WERI-Rb-1 (cell line): ENCODE measurements around the gene UBE2A.

ENCODE experiments used
- DNase-seq: peaks from one replicate; pipeline ENCODE4 v3.0.0-alpha.2; 2020
- H3K27ac ChIP-seq: fragments of 250-450 bp; sonication (Bioruptor Pico); 2 replicates; pipeline ENCODE4 v1.5.1; 2020; ENCODE audit warnings: mild to moderate bottlenecking, moderate library complexity
- H3K27me3 ChIP-seq: fragments of 250-450 bp; sonication (Bioruptor Pico); 2 replicates; pipeline ENCODE4 v1.5.1; 2021; ENCODE audit warnings: mild to moderate bottlenecking, low read depth, moderate library complexity; ENCODE audit not compliant: insufficient read depth, severe bottlenecking
- H3K36me3 ChIP-seq: fragments of 250-450 bp; sonication (Bioruptor Pico); 2 replicates; pipeline ENCODE4 v1.5.1; 2020; ENCODE audit warnings: mild to moderate bottlenecking, moderate library complexity
- H3K4me3 ChIP-seq: 2 replicates; pipeline ENCODE4 v1.5.1; 2011; ENCODE audit warnings: low read depth, mild to moderate bottlenecking, control low read depth, low read length
- H3K9me3 ChIP-seq: fragments of 250-450 bp; sonication (Bioruptor Pico); 2 replicates; pipeline ENCODE4 v1.5.1; 2021; ENCODE audit warnings: mild to moderate bottlenecking, moderate library complexity; ENCODE audit not compliant: severe bottlenecking
- TF ChIP-seq, protein P1 (sequence below): IDR thresholded peaks from 2 replicates; pipeline ENCODE4 v1.5.1; 2011; ENCODE audit warnings: low read depth, mild to moderate bottlenecking, control low read depth, inconsistent platforms, low read length

UBE2A gene

DNA sequence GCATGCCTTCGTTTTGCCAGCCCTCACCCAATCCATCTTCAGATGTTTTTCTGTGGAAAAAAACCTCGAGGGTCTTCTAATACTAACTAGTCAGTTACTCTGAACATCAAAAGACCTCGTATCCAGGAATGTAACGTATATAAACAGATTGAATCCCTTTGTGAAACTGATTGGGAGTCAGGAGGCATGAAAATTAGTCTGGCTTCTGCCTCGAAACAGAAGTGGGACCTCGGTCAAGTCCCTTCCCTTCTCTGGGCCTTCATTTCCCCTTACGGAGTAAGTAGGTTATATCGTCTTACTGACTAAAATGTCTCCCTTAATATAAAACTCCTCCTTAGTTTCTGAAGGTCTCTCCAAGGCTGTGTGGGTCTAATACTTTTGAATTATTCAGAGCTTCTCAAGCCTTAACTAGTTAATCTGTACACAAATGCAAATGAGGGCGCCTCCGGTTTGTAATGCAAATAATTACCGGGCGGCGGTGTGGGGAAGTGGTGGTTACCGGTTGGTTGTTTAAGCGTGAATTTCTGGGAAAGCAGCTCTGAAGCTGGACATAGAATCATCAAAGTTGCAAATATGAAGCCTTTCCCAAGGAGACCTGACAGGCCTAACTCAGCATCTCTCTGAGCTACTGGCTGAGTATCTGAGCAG, 43.3 kb downstream of the UBE2A start:
- TF ChIP-seq, protein P1, sequence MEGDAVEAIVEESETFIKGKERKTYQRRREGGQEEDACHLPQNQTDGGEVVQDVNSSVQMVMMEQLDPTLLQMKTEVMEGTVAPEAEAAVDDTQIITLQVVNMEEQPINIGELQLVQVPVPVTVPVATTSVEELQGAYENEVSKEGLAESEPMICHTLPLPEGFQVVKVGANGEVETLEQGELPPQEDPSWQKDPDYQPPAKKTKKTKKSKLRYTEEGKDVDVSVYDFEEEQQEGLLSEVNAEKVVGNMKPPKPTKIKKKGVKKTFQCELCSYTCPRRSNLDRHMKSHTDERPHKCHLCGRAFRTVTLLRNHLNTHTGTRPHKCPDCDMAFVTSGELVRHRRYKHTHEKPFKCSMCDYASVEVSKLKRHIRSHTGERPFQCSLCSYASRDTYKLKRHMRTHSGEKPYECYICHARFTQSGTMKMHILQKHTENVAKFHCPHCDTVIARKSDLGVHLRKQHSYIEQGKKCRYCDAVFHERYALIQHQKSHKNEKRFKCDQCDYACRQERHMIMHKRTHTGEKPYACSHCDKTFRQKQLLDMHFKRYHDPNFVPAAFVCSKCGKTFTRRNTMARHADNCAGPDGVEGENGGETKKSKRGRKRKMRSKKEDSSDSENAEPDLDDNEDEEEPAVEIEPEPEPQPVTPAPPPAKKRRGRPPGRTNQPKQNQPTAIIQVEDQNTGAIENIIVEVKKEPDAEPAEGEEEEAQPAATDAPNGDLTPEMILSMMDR: no peak

DNA sequence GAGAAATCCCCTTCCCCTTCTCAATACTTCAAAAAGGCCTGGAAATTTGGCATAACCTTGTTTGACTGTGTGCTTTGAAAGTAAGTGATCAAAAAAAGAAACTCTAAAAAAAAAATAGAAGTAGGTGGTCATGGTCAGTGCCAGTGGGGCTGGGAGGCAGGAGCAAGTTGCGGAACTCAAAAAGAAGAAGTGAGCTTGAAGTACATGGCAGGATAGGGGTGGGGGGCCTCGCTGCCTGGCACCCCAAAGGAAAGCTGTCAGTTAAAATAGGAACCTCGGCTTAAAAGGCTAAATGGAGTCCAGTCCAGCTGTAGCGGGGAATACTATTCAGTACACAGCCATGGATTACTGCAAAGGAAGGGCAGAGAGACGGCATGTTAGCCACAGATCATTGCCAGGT, 44.1 kb downstream of the UBE2A start:
- no peaks in the 10 kb centered on the region for H3K36me3 ChIP-seq
- DNase-seq: no peak
- H3K27me3 ChIP-seq: peaks cover 9% of the 10 kb centered on the region
- no peak overlapping the region for H3K27ac ChIP-seq
- TF ChIP-seq, protein P1: no peak
- no peaks in the 10 kb centered on the region for H3K9me3 ChIP-seq
- H3K4me3 ChIP-seq: no peak overlapping the region

More for the DNA sequence above, 43.3 kb downstream of the UBE2A start:
- Histone ChIP-seq H3K4me3 (no peak overlapping the region), H3K27me3 (peaks cover 8% of the 10 kb centered on the region), H3K36me3 (no peaks in the 10 kb centered on the region), H3K9me3 (no peaks in the 10 kb centered on the region), H3K27ac (no peak overlapping the region)
- no peak for DNase-seq

DNA sequence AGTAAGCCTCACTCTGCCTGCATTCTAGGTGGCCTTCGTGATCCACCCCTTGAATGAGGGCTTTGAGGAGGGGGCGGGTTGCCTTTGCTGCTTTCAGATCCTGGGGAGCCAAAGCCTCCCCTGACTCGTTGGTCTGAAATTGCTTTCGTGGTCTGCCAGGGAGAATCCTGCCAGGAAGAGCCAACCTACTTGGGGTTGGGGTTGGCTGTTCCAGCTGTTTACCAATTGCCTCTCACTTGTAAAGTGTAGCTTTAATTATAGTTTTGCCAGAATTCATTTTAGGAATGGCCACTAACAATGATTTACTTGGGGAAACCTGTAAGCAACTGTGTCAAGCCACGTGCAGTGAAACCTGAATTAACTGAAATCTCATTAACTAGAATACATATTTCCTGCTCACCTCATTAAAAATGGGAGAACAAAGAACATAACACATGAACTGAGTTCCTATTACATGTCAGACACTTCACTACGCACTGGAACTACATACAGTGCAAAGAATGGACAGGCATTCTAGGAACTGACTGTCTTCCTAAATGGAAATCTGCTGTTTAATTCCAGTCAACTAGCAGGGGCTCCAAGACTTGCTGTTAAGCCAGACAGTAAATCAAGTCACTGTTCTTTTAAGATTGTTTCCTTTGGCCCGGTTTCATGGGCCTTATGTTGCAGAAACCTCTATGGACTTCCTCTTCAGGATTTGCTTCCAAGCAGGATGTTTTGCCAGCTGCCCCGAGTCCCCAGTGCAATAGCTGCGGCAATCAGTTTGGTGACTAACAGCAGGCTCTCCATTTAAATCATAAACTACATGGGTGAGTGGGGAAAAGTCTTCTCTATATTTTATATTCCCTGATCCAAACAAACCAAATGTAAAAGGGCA, 48.2 kb downstream of the UBE2A start:
- TF ChIP-seq, protein P1: no peak
- Histone ChIP-seq H3K27ac (no peak overlapping the region), H3K9me3 (no peaks in the 10 kb centered on the region), H3K36me3 (no peaks in the 10 kb centered on the region), H3K27me3 (peaks cover 9% of the 10 kb centered on the region), H3K4me3 (no peak overlapping the region)
- no peak for DNase-seq

DNA sequence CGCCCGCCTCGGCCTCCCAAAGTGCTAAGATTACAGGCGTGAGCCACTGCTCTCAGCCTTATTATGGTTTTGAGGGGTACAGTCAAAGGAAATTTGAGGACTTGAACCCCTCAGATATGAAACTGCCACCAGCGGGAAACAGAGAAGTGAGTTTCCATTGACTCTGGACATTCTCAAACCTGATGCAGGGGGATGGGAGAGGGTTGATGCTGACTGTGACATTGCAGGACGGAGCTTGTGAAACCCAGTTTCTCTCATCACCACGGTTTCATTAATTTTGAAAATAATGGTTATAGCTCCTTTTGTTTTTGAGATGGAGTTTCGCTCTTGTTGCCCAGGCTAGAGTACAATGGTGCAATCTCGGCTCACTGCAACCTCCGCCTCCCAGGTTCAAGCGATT, 50.1 kb downstream of the UBE2A start:
- TF ChIP-seq, protein P1: no peak

DNA sequence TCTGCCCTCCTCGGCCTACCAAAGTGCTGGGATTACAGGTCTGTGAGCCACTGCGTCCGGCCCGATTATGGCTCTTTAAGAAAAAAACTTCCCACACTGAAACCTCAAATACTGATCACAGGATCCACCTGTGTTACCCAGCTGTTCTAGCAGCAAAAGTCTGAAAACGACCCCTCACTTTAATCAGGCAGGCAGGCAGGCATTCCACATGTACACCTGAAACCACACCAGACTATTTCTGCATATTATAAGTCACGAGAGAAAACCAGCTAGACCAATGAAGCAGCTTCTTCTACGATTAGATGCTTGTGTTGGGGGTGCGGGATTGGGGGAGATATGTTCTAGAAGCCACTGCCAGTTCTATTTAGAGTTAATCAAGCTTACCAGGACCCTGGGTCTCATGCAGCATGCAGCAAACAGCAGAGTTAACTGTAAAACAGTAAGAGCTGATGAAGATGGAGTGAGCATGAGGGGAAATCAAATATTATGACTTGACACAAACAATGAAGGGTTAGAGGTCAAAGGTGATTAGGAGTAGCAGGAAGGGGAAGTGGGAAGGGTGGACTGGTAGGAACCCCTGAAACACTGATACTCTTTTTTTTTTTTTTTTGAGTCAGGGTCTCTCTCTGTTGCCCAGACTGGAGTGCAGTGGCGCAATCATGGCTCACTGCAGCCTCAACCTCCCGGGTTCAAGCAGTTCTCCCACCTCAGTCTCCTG, 50.7 kb downstream of the UBE2A start:
- H3K27ac ChIP-seq: no peak overlapping the region
- TF ChIP-seq, protein P1: no peak
- no peaks in the 10 kb centered on the region for H3K36me3 ChIP-seq

More for the DNA sequence above, 50.1 kb downstream of the UBE2A start:
- no peak for DNase-seq
- Histone ChIP-seq H3K27me3 (peaks cover 5% of the 10 kb centered on the region), H3K4me3 (no peak overlapping the region), H3K36me3 (no peaks in the 10 kb centered on the region), H3K9me3 (no peaks in the 10 kb centered on the region), H3K27ac (no peak overlapping the region)

More for the DNA sequence above, 50.7 kb downstream of the UBE2A start:
- H3K27me3 ChIP-seq: peaks cover 5% of the 10 kb centered on the region
- no peaks in the 10 kb centered on the region for H3K9me3 ChIP-seq
- H3K4me3 ChIP-seq: no peak overlapping the region
- no peak for DNase-seq
